Left colon (tissue), 2 donors: ENCODE measurements around the gene ALDH1B1. TPM values are rescaled to one million over a fixed set of nuclear protein-coding genes. Genes with fewer than 3 reads are reported as not detected.

ENCODE experiments used
- ATAC-seq: fragments of 200-7000 bp; cut with Tn5 transposase; one replicate; pipeline ENCODE4 v1.9.1; 2020; ENCODE audit warnings: mild to moderate bottlenecking, moderate library complexity
- DNase-seq, 2 donors: peaks; one replicate each; pipeline ENCODE4 v3.0.0-alpha.2; 2020
- intact Hi-C, 2 donors: fragments of 100-400 bp; cut with DNase I in 1 of 2; cut with micrococcal nuclease in 1 of 2; formaldehyde crosslinking; loops; one replicate each; pipeline versions ENCODE4 v1.11.2 to v1.14.0; 2022; cut with DNase I, micrococcal nuclease
- total RNA-seq, 2 donors: library from RNA; stranded (reverse); fragmentation: NEBNext Ultra II Directional; extraction: Animal tissue kit (Norgen Biotek cat#: 25700); gene quantifications; one replicate each; pipeline ENCODE4 v1.2.1, GENCODE V29; 2021
- donor health status: DM: no; HTN: no; CAD: no.
- donor health status: DM: yes; HTN: yes; CAD: no.

Gene ALDH1B1
- total RNA-seq, 2 donors from 2014 or later: 34.7 to 53.9 TPM

GRCh38 chr9:38401994-38402393 lies 9.5 kb downstream of the ALDH1B1 start:
- DNase-seq (no peak), ATAC-seq (no peak)
- intact Hi-C loops: no loop called here

GRCh38 chr9:38404314-38404713 lies 11.8 kb downstream of the ALDH1B1 start:
- ATAC-seq: no peak
- no peak for DNase-seq
- intact Hi-C loops: no loop called here

- DNase-seq (no peak), ATAC-seq (no peak)
- intact Hi-C loops: no loop called here
Measured at GRCh38 chr9:38405785-38406184, 13.3 kb downstream of the ALDH1B1 start.

- ATAC-seq: no peak
- DNase-seq: no peak
- intact Hi-C loops: no loop called here
Measured at GRCh38 chr9:38406476-38407186, 14.1 kb downstream of the ALDH1B1 start.

- ATAC-seq (no peak), DNase-seq (no peak)
- intact Hi-C loops: no loop called here
Measured at GRCh38 chr9:38408719-38409118, 16.2 kb downstream of the ALDH1B1 start.

- no peak for ATAC-seq
- no peak for DNase-seq
Measured at GRCh38 chr9:38412751-38413150, 20.2 kb downstream of the ALDH1B1 start.

GRCh38 chr9:38413283-38413682 lies 20.8 kb downstream of the ALDH1B1 start:
- intact Hi-C loops: no loop called here
- DNase-seq: no peak
- no peak for ATAC-seq

More at GRCh38 chr9:38412751-38413150, 20.2 kb downstream of the ALDH1B1 start:
- intact Hi-C loops: no loop called here

GRCh38 chr9:38414040-38414723 lies 21.7 kb downstream of the ALDH1B1 start:
- intact Hi-C loops: no loop called here
- no peak for DNase-seq
- ATAC-seq: no peak

- ATAC-seq: no peak
- no peak for DNase-seq
- intact Hi-C loops: no loop called here
Measured at GRCh38 chr9:38415856-38416255, 23.4 kb downstream of the ALDH1B1 start.

- DNase-seq: no peak
- no peak for ATAC-seq
- intact Hi-C loops: no loop called here
Measured at GRCh38 chr9:38416461-38416860, 24.0 kb downstream of the ALDH1B1 start.

GRCh38 chr9:38417003-38417945 lies 24.8 kb downstream of the ALDH1B1 start:
- intact Hi-C loops: no loop called here
- ATAC-seq (peak; percentile 37), DNase-seq (peak in 1 of 2 donors; percentile 28)

- intact Hi-C loops: no loop called here
- DNase-seq (no peak), ATAC-seq (no peak)
Measured at GRCh38 chr9:38418366-38418765, 25.9 kb downstream of the ALDH1B1 start.

GRCh38 chr9:38419181-38419580 lies 26.7 kb downstream of the ALDH1B1 start:
- ATAC-seq (no peak), DNase-seq (no peak)
- intact Hi-C loops: no loop called here

GRCh38 chr9:38421498-38422211 lies 29.2 kb downstream of the ALDH1B1 start:
- no peak for DNase-seq
- no peak for ATAC-seq
- intact Hi-C loops: no loop called here

GRCh38 chr9:38422555-38423260 lies 30.2 kb downstream of the ALDH1B1 start:
- ATAC-seq: no peak
- DNase-seq: no peak
- intact Hi-C loops: no loop called here

- DNase-seq: no peak
- no peak for ATAC-seq
- intact Hi-C loops: no loop called here
Measured at GRCh38 chr9:38423273-38423972, 30.9 kb downstream of the ALDH1B1 start.

- intact Hi-C loops: no loop called here
- ATAC-seq (peak; percentile 69), DNase-seq (no peak)
Measured at GRCh38 chr9:38423973-38424843, 31.7 kb downstream of the ALDH1B1 start, which contains the start of gene IGFBPL1. TSS of gene IGFBPL1 (minus strand) at chr9:38424454. CDS start at chr9:38424424, 30 bp downstream.
